HepG2 (cell line): ENCODE data around the gene PRM2. TPM values are rescaled to one million over a fixed set of nuclear protein-coding genes. Genes with fewer than 3 reads are reported as not detected.

ENCODE experiments used
- GZF1 ChIP-seq: sonication (generic); formaldehyde crosslinking; IDR thresholded peaks from 2 replicates; pipeline ENCODE4 v1.5.1; 2020; ENCODE audit warnings: mild to moderate bottlenecking, missing genetic modification reagents
- MLXIP ChIP-seq: sonication (generic); formaldehyde crosslinking; IDR thresholded peaks from 2 replicates; pipeline ENCODE4 v1.9.0; 2021; ENCODE audit warnings: missing genetic modification reagents, borderline replicate concordance
- SMAD1 ChIP-seq: sonication (generic); formaldehyde crosslinking; IDR thresholded peaks from 2 replicates; pipeline ENCODE4 v1.4.0; 2020; ENCODE audit warnings: missing genetic modification reagents, low read depth, mild to moderate bottlenecking, borderline replicate concordance
- SNAPC2 ChIP-seq: sonication (generic); formaldehyde crosslinking; IDR thresholded peaks from 2 replicates; pipeline ENCODE4 v1.8.1; 2022; ENCODE audit warnings: mild to moderate bottlenecking, missing genetic modification reagents
- TFDP2 ChIP-seq: sonication (generic); formaldehyde crosslinking; IDR thresholded peaks from 2 replicates; pipeline ENCODE4 v1.4.0; 2020; ENCODE audit warnings: missing genetic modification reagents
- YY1 ChIP-seq: IDR thresholded peaks from 2 replicates; pipeline ENCODE4 v1.6.1; 2011; ENCODE audit warnings: low read length, low read depth, moderate library complexity, mild to moderate bottlenecking; ENCODE audit not compliant: insufficient read depth, insufficient replicate concordance
- ZBTB49 ChIP-seq: sonication (generic); formaldehyde crosslinking; IDR thresholded peaks from 2 replicates; pipeline ENCODE4 v1.4.0; 2020; ENCODE audit warnings: missing genetic modification reagents, borderline replicate concordance
- ZFP62 ChIP-seq: sonication (generic); formaldehyde crosslinking; IDR thresholded peaks from 2 replicates; pipeline ENCODE4 v1.4.0; 2020; ENCODE audit warnings: missing genetic modification reagents
- ZMAT3 ChIP-seq: sonication (generic); formaldehyde crosslinking; conservative IDR thresholded peaks from 2 replicates; pipeline ENCODE4 v1.7.0; 2021; ENCODE audit warnings: missing genetic modification reagents
- ZNF12 ChIP-seq: sonication (generic); formaldehyde crosslinking; IDR thresholded peaks from 2 replicates; pipeline ENCODE4 v1.5.0; 2020; ENCODE audit warnings: missing genetic modification reagents
- ZNF234 ChIP-seq: sonication (generic); formaldehyde crosslinking; conservative IDR thresholded peaks from 2 replicates; pipeline ENCODE4 v1.5.1; 2020; ENCODE audit warnings: mild to moderate bottlenecking, missing genetic modification reagents
- ZNF260 ChIP-seq: sonication (generic); formaldehyde crosslinking; IDR thresholded peaks from 2 replicates; pipeline ENCODE4 v1.4.0; 2020; ENCODE audit warnings: missing genetic modification reagents, low read depth, mild to moderate bottlenecking, borderline replicate concordance
- ZNF318 ChIP-seq: sonication (generic); formaldehyde crosslinking; IDR thresholded peaks from 2 replicates; pipeline ENCODE4 v1.4.0; 2020; ENCODE audit warnings: mild to moderate bottlenecking, missing genetic modification reagents
- ZNF33B ChIP-seq: sonication (generic); formaldehyde crosslinking; IDR thresholded peaks from 2 replicates; pipeline ENCODE4 v1.5.1; 2020; ENCODE audit warnings: mild to moderate bottlenecking, missing genetic modification reagents
- ZNF678 ChIP-seq: sonication (generic); formaldehyde crosslinking; IDR thresholded peaks from 2 replicates; pipeline ENCODE4 v1.4.0; 2020; ENCODE audit warnings: mild to moderate bottlenecking, missing genetic modification reagents
- polyA plus RNA-seq, 8 experiments: library from polyadenylated mRNA; depleted of rRNA in 3 of 8; stranded (reverse) in 7 of 8; unstranded in 1 of 8; fragments of >200 nt; fragmentation: Illumina TruSeq in 4 of 8; extraction: Trizol in 4 of 8; gene quantifications; 2 replicates each; pipeline versions ENCODE4 v1.2.1 to v1.2.3, GENCODE V29; 2011 to 2016; ENCODE audit warnings: low read depth in 4 of 8, missing spikeins in 1 of 8, mixed read lengths in 1 of 8; ENCODE audit not compliant: insufficient read depth in 1 of 8
- total RNA-seq, 5 experiments: library from RNA; depleted of rRNA; stranded (reverse); fragments of >200 nt; fragmentation: Illumina TruSeq; extraction: Trizol; gene quantifications; 2 replicates each; pipeline ENCODE4 v1.2.3, GENCODE V29; 2016; ENCODE audit warnings: low read depth in 1 of 5

The PRM2 gene
- total and polyA plus RNA-seq, 2 of the 13 experiments (the other 11 are each of a cell fraction or from before 2014, with no cell fraction given): 0.54 TPM; not detected in 1

- TF ChIP-seq YY1 (no peak), ZBTB49 (CRISPR knock-in tag) (no peak), ZNF33B (CRISPR knock-in tag) (peak; percentile 9; the same call in 1 of the 2 replicates), ZNF260 (no peak), ZMAT3 (CRISPR knock-in tag) (peak; percentile 7; the same call in 1 of the 2 replicates), ZFP62 (no peak), GZF1 (CRISPR knock-in tag) (peak; percentile 76; the same call in 1 of the 2 replicates), TFDP2 (CRISPR knock-in tag) (no peak), ZNF12 (CRISPR knock-in tag) (no peak), SMAD1 (no peak), ZNF678 (CRISPR knock-in tag) (no peak), SNAPC2 (CRISPR knock-in tag) (0 out of 2 replicates have a peak, but pooled peaks have one; percentile 9), ZNF318 (CRISPR knock-in tag) (no peak), ZNF234 (CRISPR knock-in tag) (peak; percentile 7), MLXIP (CRISPR knock-in tag) (no peak; the same call in 1 of the 2 replicates)
Measured at GRCh38 chr16:11256661-11257130, 19.6 kb downstream of the PRM2 start (continued).
